Caco-2 (cell line): ENCODE data around the gene PEA15. TPM values are rescaled to one million over a fixed set of nuclear protein-coding genes. Genes with fewer than 3 reads are reported as not detected.

ENCODE experiments used
- BruUV-seq: library from RNA; stranded (reverse); fragments of 400-500 nt; replicated peaks from 2 replicates; lab custom pipeline; 2021; lab: Mats Ljungman, UMichigan
- CTCF ChIA-PET: fragments of 300-600 bp; sonication (Branson Sonifier 250); formaldehyde crosslinking; loops from one replicate; lab custom pipeline; 2022; ENCODE audit warnings: antibody characterized with exemption; lab: Charles Lee
- POLR2A ChIA-PET: fragments of 300-600 bp; sonication (Branson Sonifier 250); formaldehyde crosslinking; loops from one replicate; lab custom pipeline; 2022; ENCODE audit warnings: antibody characterized with exemption; lab: Charles Lee
- DNase-seq, 2 experiments: peaks; one replicate each; pipeline versions ENCODE4 v3.0.0 to v3.0.0-alpha.2; 2020 to 2022
- H3K27me3 ChIP-seq: replicated peaks from 2 replicates; pipeline ENCODE4 v1.6.0; 2011; ENCODE audit warnings: low read length; ENCODE audit not compliant: control insufficient read depth, insufficient read depth
- H3K36me3 ChIP-seq: 2 replicates; pipeline ENCODE4 v1.5.1; 2011; ENCODE audit warnings: low read length; ENCODE audit not compliant: control insufficient read depth, insufficient read depth
- H3K4me1 ChIP-seq: fragments of 250-450 bp; sonication (Bioruptor Pico); 2 replicates; pipeline ENCODE4 v1.5.1; 2020; ENCODE audit warnings: mild to moderate bottlenecking
- H3K4me3 ChIP-seq: 2 replicates; pipeline ENCODE4 v1.5.1; 2011; ENCODE audit warnings: low read depth, mild to moderate bottlenecking, control low read depth, low read length
- H3K9me3 ChIP-seq: fragments of 250-450 bp; sonication (Bioruptor Pico); 2 replicates; pipeline ENCODE4 v1.5.1; 2020; ENCODE audit warnings: mild to moderate bottlenecking, moderate library complexity
- H3K27ac Mint-ChIP-seq: one replicate; pipeline ENCODE4 v1.8.0; 2022; ENCODE audit warnings: mixed read lengths; ENCODE audit not compliant: unreplicated experiment
- H3K27me3 Mint-ChIP-seq: one replicate; pipeline ENCODE4 v1.8.0; 2022; ENCODE audit warnings: mixed read lengths; ENCODE audit not compliant: insufficient read depth, unreplicated experiment
- H3K36me3 Mint-ChIP-seq: one replicate; pipeline ENCODE4 v1.8.0; 2022; ENCODE audit warnings: mild to moderate bottlenecking, mixed read lengths; ENCODE audit not compliant: insufficient read depth, unreplicated experiment
- H3K4me1 Mint-ChIP-seq: one replicate; pipeline ENCODE4 v1.8.0; 2022; ENCODE audit warnings: low read depth, mixed read lengths; ENCODE audit not compliant: unreplicated experiment
- H3K4me3 Mint-ChIP-seq: one replicate; pipeline ENCODE4 v1.8.0; 2022; ENCODE audit warnings: mild to moderate bottlenecking, moderate library complexity, mixed read lengths; ENCODE audit not compliant: unreplicated experiment
- H3K9me3 Mint-ChIP-seq: one replicate; pipeline ENCODE4 v1.8.0; 2022; ENCODE audit warnings: mixed read lengths; ENCODE audit not compliant: unreplicated experiment
- CTCF ChIP-seq, 2 experiments: fragments of 200-600 bp in 1 of 2; IDR thresholded peaks; 1 replicate in 1 of 2; 2 replicates in 1 of 2; pipeline versions ENCODE4 v1.5.1 to v1.8.0; 2011 to 2022; ENCODE audit warnings: antibody characterized with exemption in 1 of 2, control low read depth in 1 of 2, inconsistent platforms in 1 of 2, low read depth in 1 of 2, low read length in 1 of 2, mild to moderate bottlenecking in 1 of 2, moderate library complexity in 1 of 2; ENCODE audit not compliant: insufficient read depth in 1 of 2, severe bottlenecking in 1 of 2, unreplicated experiment in 1 of 2
- intact Hi-C: fragments of 100-400 bp; cut with micrococcal nuclease; formaldehyde crosslinking; loops from one replicate; pipeline ENCODE4 v1.10.0; 2022; ENCODE audit not compliant: unreplicated experiment
- total RNA-seq: library from RNA; stranded (reverse); gene quantifications from 2 replicates; pipeline ENCODE4 v1.2.3, GENCODE V29; 2022

The PEA15 gene
- total RNA-seq, 1 experiment from 2014 or later, result 85.1 TPM

GRCh38 chr1:160210561-160210960, 5.4 kb downstream of the PEA15 start:
- no peak for DNase-seq
- CTCF ChIA-PET, result interaction anchor here (0.6 kb wide), 1 partner anchor 42 kb away, joined by 3 read pairs; no protein-coding TSS in a partner anchor
- H3K9me3 Mint-ChIP-seq, result no peaks in the 10 kb centered on the region
- H3K36me3 Mint-ChIP-seq, result peaks cover 54% of the 10 kb centered on the region
- Histone ChIP-seq H3K27me3 (no peaks in the 10 kb centered on the region), H3K9me3 (no peaks in the 10 kb centered on the region), H3K4me1 (peaks cover 10% of the 10 kb centered on the region), H3K4me3 (no peak overlapping the region), H3K36me3 (peaks cover 3% of the 10 kb centered on the region)
- no peak overlapping the region for H3K27ac Mint-ChIP-seq
- no peaks in the 10 kb centered on the region for H3K27me3 Mint-ChIP-seq
- H3K4me1 Mint-ChIP-seq, result peaks cover 13% of the 10 kb centered on the region
- POLR2A ChIA-PET, result no interaction called here
- BruUV-seq, result no TSS peak
- no peak for TF ChIP-seq CTCF (IDR thresholded peaks at IDR 0.05; ENCODE audit: insufficient read depth in 1 of 2, low read depth in 1 of 2, low read length in 1 of 2, severe bottlenecking in 1 of 2, unreplicated experiment in 1 of 2)
- intact Hi-C loops, result no loop called here
- no peak overlapping the region for H3K4me3 Mint-ChIP-seq

- Mint-ChIP-seq H3K4me1 (peaks cover 12% of the 10 kb centered on the region), H3K36me3 (peaks cover 58% of the 10 kb centered on the region), H3K9me3 (no peaks in the 10 kb centered on the region), H3K4me3 (no peak overlapping the region), H3K27ac (no peak overlapping the region), H3K27me3 (no peaks in the 10 kb centered on the region)
- DNase-seq, result no peak
- BruUV-seq, result no TSS peak
- ChIA-PET CTCF (interaction anchor here (0.6 kb wide), 1 partner anchor 41 kb away, joined by 3 read pairs; no protein-coding TSS in a partner anchor), POLR2A (no interaction called here)
- H3K4me3 ChIP-seq, result no peak overlapping the region
- peaks cover 10% of the 10 kb centered on the region for H3K4me1 ChIP-seq
- no peaks in the 10 kb centered on the region for H3K27me3 ChIP-seq
- no peaks in the 10 kb centered on the region for H3K9me3 ChIP-seq
- intact Hi-C loops, result no loop called here
- H3K36me3 ChIP-seq, result peaks cover 3% of the 10 kb centered on the region
- TF ChIP-seq CTCF (IDR thresholded peaks at IDR 0.05; ENCODE audit: insufficient read depth in 1 of 2, low read depth in 1 of 2, low read length in 1 of 2, severe bottlenecking in 1 of 2, unreplicated experiment in 1 of 2), result no peak
Measured at GRCh38 chr1:160211046-160211790, 6.0 kb downstream of the PEA15 start.

GRCh38 chr1:160214481-160215140, 9.4 kb downstream of the PEA15 start:
- CTCF ChIA-PET, result no interaction called here
- no peak overlapping the region for H3K4me3 ChIP-seq
- TSS peak; percentile 45 for BruUV-seq
- no peak for TF ChIP-seq CTCF (IDR thresholded peaks at IDR 0.05; ENCODE audit: insufficient read depth in 1 of 2, low read depth in 1 of 2, low read length in 1 of 2, severe bottlenecking in 1 of 2, unreplicated experiment in 1 of 2)
- no peak overlapping the region for H3K4me3 Mint-ChIP-seq
- no peak overlapping the region for H3K27ac Mint-ChIP-seq
- H3K4me1 Mint-ChIP-seq, result peaks cover 9% of the 10 kb centered on the region
- H3K36me3 ChIP-seq, result peaks cover 5% of the 10 kb centered on the region
- peak in 1 of 2 experiments; percentile 25 for DNase-seq
- H3K4me1 ChIP-seq, result 0 out of 2 replicates have a peak, but pooled peaks cover 6% of the 10 kb centered on the region
- POLR2A ChIA-PET, result no interaction called here
- H3K9me3 ChIP-seq, result no peaks in the 10 kb centered on the region
- peaks cover 52% of the 10 kb centered on the region for H3K36me3 Mint-ChIP-seq
- H3K27me3 ChIP-seq, result no peaks in the 10 kb centered on the region
- no peaks in the 10 kb centered on the region for H3K27me3 Mint-ChIP-seq
- H3K9me3 Mint-ChIP-seq, result no peaks in the 10 kb centered on the region
- intact Hi-C loops, result no loop called here
